Measurements from ENCODE around the gene SH3BGRL2.
"Not testable (repeated sequence)": the region's sequence is repeated elsewhere in the genome, so short reads cannot be mapped to it uniquely, and the experiment has no call there.

SH3BGRL2 gene

DNA sequence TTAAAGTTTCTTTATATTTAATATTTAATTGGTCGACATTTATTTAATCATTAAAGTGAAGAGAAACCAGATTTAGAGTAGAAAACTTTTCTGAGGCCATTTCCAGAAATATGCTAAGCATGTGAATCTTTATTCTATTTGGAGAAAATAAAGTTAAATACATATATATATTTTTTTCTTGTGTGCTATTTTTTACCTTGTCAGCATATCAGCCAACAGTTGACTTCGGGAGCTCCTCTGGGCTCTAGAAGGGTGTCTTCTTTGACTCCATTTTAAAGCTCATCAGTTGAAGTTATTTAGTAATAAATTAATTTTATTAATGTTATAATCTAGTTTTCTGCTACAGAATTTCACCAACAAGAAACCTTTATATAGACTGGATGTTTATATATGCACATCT lies 73.1 kb downstream of the SH3BGRL2 start:
- no peak for DNase-seq

DNA sequence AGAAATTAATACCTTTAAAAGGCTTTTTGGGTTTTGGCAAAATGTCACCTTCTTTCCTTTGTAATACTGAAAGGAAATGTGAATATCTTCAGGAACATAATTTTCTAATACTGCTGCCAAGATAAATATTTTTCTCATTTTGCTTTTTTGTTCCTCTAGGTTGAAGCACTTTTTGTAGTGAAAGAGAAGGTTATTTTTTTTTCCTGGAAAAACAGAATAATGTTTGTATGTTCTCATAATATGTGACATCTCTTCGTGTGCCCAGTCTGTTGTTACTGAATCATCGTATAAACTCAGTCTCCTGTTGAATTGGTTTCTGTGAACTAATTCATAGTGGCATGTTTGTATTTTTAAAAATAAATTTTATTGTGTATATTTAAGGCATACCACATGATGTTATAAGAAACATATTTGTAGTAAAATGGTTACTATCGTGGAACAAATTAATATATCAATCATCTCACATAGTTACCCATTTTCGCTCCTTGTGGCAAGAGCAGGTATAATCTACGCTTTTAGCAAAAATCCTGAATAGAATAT lies 74.4 kb downstream of the SH3BGRL2 start:
- DNase-seq, result no peak

DNA sequence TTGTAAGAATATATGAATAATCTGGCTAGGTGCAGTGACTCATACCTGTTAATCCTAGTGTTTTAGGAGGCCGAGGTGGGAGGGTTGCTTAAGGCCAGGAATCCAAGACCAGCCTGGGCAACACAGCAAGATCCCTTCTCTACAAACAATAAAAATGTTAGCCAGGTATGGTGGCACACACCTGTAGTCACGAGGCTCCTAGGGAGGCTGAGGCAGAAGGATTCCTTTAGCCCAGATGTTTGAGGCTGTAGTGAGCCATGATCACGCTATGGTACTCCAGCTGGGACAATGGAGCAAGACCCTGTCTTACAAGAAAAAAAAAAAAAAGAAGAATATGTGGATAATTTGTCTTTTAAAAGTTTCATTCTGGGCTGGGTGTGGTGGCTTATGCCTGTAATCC lies 75.4 kb downstream of the SH3BGRL2 start:
- DNase-seq, result no peak

DNA sequence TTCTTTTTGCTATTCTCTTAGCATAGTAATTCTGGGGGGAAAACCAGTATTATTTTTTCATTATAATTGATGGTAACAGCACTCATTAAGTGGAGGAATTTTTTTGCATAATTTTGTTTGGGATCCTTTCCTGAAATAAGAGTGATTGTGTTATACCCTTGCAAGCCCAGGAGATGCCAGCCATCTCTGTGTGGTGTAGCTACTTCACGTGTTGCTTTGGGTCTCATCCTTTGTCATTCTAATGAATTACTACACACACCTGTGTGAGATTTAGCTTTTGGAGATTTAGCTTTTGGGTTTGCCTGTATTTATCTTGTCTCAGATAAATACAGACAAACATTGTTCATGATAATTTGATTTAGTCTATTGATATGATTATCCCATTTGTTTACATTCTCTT lies 76.5 kb downstream of the SH3BGRL2 start:
- DNase-seq, result no peak

- no peak for DNase-seq
These were observed 77.1 kb downstream of the SH3BGRL2 start for GRCh38 chr6:79708095-79708791.

DNA sequence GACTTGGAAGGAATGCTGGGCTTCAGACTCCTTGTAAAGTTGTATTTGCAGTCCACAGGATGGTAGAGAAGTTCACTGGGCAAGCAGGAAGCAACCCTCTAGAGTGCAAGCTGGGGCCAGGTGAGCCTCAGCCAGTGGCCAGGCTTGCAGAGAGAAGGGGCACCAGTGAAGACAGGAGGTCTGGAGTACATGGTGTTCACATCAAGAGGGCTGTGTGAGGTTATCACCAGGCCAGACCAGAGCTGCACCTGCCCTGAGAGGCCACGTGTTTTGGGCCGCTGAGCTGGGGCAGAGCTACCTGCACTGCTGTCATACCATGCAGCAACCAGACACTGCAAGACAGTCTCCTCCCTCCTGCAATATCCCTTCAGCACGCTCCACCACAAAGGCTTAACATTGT lies 79.0 kb downstream of the SH3BGRL2 start:
- DNase-seq, result no peak

GRCh38 chr6:79711167-79711566 lies 80.0 kb downstream of the SH3BGRL2 start:
- DNase-seq, result no peak

GRCh38 chr6:79712144-79712543 lies 81.0 kb downstream of the SH3BGRL2 start:
- DNase-seq, result no peak

DNA sequence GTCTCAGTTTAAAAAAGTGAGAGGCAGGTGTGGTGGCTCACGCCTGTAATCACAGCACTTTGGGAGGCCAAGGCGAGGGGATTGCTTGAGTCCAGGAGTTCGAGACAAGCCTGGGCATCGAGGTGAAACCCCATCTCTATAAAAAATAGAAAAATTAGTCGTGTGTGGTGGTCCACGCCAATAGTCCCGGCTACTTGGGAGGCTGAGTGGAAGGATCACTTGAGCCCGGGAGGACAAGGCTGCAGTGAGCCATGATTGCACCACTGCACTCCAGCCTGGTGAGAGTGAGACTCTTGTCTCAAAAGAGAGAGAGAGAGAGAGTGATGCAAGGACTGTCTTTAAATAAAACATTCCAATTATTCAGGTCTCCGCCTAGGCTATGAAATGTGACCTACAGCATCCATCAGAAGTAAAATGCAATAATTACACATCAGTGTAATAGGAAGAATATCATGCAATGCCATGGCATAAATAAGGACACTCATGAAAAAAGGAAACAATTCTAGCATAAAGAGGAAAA lies 81.5 kb downstream of the SH3BGRL2 start:
- DNase-seq, result no peak

- DNase-seq, result peak in 1 of 2 donors; percentile 38
These were observed 82.7 kb downstream of the SH3BGRL2 start for GRCh38 chr6:79713701-79714322.

- no peak for DNase-seq
These were observed 86.9 kb downstream of the SH3BGRL2 start for GRCh38 chr6:79717989-79718388.

- no peak for DNase-seq
These were observed 87.5 kb downstream of the SH3BGRL2 start for GRCh38 chr6:79718509-79719247.

DNA sequence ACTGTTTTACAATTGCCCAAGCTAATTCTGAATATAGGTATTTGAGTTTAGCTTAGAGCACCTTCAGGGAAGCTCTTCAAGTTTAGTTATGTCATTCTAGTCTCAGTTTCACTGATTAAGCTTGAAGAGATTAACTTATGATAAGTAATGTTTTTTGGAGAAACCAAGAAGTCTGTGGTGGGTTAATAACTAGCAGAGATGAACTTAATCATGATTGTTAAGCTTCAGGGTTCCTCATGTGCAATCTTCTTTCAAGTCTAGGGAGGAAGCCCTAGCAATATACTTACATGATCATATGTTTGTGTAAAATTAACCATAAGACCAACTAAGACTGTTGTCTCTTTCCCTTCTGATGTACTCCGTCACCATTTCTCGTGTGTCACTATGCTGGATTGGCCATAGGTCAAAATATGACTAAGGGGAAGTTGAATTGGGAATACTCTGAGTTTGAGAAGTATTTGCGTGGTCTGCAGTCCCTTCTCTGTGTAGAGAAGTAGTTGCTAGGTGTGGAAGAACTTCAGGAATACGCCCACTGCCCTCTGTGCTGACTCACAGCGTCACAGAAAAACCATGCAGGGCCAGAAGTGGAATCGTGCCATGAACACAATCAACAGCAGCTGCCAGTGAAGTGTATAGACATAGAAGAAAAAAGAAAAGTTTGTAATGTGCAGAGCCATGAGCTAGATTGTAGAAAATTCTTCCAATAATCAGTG lies 88.3 kb downstream of the SH3BGRL2 start:
- DNase-seq, result no peak

DNA sequence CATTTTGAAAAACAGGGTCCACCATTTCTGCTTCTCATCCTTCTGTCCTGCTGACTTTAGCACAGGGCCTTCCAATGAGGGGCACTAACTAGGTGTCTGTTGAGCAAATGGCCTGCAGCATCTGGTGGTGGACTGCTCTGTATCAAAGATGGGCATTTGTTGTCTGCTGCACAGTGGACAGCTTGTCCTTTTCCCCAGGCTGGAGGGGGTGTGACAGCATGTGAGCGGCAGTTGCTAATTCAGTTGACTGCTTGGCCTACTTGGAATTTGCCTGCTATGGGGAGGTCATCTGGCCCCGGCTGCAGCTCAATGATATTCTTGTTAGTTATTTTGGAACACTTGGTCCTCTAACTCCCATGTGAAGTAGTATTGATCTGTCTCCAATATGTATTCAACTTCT lies 93.7 kb downstream of the SH3BGRL2 start:
- DNase-seq, result no peak

DNA sequence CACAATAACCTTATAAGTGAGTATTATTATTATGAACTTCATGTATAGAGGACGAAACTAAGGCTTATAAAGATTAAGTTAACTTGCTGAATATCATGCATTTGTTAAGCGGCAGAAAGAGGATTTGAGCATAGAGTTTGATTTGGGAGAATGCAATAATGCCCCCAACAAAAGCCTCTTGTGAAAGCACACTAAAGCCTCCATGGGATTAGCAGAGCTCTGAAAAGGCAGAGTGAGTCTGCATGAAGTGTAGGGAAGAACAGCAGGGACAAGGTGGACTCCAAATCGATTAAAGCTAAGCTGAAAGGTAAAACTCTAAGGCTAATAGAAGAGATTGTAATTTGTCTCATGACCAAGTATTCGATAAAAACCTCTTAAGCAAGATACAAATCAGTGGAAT lies 100.3 kb downstream of the SH3BGRL2 start:
- no peak for DNase-seq

DNA sequence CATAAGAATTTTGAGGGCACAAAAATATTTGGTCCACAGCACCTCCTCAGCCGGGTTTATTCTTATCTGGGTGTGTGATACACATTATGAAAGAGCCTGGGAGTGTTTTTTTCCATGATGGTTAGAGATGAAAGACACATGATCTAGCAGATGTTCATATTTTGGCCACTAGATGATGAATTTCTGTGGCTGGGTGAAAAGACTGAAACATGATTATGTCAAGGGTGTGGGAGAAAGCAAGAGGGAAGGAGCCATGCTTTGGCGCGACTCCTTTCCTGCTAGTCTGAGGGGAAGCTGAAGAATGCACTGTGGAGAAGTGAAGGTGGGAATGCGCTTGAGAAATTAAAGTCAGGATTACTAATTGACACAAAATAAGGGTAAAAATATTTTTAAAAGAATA lies 102.3 kb downstream of the SH3BGRL2 start:
- no peak for DNase-seq

GRCh38 chr6:79734374-79734773 lies 103.2 kb downstream of the SH3BGRL2 start:
- no peak for DNase-seq

DNA sequence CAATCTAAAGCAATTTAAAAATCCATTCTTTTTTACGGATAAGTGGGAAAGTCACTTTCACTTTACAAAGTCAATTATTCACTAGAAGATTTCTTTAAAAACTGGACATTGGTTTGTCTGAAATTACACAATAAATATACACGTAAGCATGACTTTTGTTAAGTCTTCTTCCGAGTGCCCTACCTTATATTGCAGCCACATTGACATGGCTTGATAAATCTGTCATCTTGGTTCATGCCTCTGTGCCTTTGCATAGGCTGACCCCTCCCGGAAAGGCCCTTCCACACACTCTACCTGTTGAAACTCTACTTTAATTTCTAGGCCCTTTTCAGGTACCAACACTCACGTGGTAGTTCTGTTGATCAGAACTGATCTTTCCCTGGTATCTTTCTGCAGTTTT lies 104.1 kb downstream of the SH3BGRL2 start:
- DNase-seq, result no peak

DNA sequence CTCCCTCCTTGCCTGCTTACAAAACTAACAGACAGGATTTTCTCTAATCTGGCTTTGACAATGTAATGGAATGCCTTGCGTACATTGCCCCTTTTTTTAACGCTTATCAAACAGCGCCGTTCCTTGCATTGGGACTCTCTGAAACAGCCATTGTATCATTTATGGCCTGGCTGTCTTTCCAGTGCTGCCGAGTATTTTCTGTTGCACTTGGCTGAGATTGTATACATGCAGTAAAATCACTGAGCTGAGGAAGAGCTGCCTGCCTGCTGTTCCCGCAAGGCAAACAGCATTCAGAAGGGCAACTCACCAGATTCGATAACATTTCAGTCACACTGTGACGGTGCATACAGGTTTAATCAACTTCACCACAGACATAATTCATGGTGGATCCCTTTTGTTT lies 106.0 kb downstream of the SH3BGRL2 start:
- no peak for DNase-seq

DNA sequence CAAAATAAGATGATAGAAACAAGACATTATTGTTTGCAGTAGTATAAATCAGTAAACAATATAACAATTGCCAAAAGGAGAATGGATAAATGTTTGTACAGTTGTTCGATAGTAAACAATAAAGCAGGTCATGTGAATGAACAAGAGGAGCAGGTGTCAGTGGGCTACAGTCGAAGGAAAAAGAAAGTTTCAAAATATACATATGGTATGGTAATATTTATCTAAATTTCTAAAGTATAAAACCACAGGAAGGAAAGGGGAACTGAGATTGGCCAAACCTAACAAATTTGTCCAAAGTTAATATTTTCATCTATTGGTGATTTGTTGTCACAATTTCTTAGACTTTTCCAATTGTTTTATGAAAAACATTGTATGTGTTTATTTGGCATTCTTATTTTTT lies 110.9 kb downstream of the SH3BGRL2 start:
- DNase-seq, result no peak

DNA sequence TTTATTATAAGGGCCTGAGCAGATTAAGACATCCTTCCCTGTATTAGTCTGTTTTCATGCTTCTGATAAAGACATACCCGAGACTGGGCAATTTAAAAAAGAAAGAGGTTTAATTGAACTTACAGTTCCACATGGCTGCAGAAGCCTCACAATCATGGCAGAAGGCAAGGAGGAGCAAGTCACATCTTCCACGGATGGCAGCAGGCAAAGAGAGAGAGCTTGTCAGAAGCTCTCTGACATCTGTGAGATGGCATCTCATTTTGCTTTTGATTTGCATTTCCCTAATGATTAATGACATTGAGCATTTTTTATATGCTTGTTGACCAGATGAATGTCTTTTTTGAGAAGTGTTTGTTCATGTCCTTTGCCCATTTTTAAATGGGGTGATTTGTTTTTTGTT lies 114.2 kb downstream of the SH3BGRL2 start:
- DNase-seq, result not testable (repeated sequence)

DNA sequence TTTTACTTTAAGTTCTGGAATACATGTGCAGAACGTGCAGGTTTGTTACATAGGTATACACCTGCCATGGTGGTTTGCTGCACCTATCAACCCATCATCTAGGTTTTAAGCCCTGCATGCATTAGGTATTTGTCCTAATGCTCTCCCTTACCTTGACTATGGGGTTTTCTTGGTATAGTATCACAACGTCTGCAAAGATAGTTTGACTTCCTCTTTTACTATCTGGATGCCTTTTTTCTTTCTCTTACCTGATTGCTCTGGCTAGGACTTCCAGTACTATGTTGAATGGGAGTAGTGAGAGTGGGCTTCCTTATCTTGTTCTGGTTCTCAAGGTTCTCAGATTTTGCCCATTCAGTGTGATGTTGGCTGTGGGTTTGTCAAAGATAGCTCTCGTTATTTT lies 115.2 kb downstream of the SH3BGRL2 start:
- DNase-seq, result not testable (repeated sequence)

- DNase-seq, result no peak
These were observed 119.7 kb downstream of the SH3BGRL2 start for GRCh38 chr6:79750806-79751205.

Measured in inflammatory macrophage treated with lipopolysaccharide for 1 hour (primary cell).